Suppressor macrophage treated with lipopolysaccharide for 4 hours (primary cell): ENCODE data around the gene FTO.
"Not testable (repeated sequence)": the region's sequence is repeated elsewhere in the genome, so short reads cannot be mapped to it uniquely, and the experiment has no call there.

ENCODE experiments used
- DNase-seq: peaks from one replicate; pipeline ENCODE4 v3.0.0-alpha.2; 2020

Gene FTO

DNA sequence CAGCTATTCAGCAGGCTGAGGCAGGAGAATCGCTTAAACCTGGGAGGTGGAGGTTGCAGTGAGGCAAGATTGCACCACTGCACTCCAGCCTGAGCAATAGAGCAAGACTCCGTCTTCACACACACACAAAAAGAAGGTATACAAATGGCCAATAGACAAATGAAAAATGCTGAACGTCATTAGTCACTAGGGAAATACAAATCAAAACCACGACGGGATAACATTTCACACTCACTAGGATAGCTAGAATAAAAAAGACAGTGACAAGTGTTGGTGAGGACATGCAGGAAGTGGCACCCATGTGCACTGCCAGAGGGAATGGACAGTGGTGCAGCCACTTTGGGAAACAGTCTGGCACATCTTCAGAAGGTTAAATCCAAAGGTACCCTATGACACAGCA lies 172.9 kb downstream of the FTO start:
- no peak for DNase-seq

DNA sequence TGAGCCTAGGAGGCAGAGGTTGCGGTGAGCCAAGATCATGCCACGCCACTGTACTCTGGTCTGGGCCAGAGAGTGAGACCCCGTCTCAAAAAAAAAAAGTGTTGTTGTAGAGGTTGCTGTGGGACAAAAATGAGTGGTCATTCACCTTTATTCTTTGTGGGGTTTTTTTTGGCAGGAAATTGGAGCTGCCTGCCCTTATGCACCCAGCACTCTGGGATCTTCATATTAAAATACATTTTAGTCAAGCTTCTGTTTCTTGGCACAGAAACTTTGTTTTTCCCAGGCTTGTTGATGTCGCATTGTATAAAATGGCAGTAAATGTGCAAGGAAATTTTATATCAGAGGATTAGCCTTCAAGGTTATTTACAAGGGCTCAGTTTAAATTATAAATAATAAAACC lies 174.3 kb downstream of the FTO start:
- no peak for DNase-seq

DNA sequence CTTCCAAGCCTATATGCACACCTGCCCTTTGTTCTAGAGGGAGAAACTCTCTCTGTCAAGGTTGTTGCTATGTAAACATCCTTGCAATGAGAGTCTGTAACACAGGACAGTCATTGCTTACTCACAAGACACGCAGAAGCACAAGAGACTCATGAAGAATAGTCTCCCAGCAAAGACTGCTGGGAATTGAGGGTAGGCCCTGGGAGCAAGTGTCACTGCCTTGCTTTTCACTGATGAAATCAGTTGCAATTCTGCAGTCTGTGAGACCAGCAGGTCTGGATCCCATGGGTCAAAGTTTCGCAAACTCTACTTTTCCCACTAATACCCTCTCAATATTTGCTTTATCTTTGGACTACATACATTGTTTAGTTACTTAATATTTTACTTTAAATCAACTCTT lies 177.4 kb downstream of the FTO start:
- DNase-seq, result no peak

DNA sequence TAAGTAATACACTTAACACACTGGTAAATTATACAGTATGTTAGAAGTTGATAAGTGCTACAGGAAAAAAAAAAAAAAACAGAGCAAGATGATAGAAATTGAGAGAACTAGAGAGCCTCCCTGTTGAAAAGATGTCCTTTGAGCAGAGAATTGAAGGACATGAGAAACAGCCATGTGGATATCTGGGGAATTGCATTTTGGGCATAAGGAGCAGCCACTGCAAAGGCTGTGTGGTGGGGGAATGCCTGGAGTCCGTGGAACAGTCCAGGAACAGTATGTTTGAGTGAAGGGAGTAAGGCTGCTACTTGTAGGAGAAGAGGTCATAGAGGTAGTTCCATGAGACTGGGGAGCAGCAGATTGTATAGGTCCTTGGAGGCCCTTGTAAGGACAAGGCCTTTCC lies 178.4 kb downstream of the FTO start:
- no peak for DNase-seq

DNA sequence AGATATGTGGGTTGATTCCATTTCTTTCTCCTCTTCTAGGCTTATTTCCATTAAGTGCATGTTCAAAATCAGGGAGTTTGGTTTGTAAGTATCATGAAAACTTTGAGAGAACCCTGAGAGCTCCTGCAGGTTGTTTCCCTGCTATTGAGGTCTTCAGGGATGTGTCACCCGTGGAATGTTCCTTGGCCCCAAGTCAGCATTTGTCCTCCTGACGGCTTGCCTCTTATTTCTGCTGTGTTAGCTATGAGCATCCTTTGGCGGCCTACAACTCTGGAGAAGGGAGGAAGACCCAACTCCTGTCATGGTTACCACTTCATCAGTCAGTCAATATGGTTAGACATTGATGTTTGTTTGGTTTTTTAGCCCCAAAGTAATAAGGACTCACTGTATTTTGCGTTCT lies 180.8 kb downstream of the FTO start:
- no peak for DNase-seq

DNA sequence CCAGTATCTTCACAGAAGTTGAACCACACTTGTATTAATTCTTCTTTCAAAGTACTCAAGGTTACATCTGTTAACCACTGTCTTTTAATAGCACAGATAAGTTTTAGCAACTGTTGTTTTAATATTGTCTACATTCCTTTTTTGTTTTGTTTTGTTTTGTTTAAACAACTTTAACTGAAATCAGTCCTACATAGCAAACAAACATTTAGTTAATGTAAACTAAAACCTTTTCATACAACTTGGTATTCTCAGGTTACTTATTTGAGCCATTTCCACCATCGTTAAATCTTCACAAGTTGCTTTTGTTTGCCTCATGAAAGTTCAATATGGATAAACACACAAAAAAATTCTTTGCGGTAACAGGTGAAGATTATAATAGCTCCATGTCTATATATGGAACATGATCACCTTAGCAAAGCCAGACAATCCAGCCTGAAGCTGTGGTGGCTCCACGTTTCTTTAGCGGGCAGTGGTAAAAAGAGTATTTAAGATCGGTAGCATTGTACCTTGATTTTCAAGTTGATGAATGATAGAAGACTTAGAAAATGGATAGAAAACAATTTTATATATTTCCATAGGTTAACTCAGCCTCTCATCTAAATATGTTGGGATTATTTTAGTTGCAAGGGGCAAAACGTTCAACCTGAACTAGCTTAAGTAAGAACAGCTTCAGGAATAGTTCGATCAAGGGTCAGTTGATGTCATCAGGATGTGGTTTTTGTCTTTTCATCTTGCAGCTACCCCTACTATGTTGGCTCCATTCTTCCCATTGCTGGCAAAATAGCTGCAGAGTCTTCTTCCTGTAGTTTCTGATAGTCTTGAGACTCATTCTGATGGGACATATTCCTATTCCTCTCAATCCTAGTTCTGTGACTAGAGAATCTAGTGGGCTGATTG lies 182.8 kb downstream of the FTO start:
- no peak for DNase-seq

DNA sequence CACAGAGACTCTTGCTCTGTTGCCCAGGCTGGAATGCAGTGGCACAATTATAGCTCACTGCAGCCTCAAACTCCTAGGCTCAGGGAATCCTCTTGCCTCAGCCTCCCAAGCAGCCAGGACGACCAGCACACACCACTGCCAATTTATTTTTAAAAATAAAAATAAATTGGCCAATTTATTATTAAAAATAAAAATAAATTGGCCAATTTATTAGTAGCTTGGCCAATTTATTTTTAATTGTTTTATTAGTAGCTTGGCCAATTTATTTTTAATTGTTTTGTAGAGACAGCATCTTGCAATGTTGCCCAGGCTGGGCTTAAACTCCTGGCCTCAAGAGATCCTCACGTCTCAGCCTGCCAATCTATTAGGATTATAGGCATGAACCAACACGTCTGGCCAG lies 184.3 kb downstream of the FTO start:
- DNase-seq, result no peak

DNA sequence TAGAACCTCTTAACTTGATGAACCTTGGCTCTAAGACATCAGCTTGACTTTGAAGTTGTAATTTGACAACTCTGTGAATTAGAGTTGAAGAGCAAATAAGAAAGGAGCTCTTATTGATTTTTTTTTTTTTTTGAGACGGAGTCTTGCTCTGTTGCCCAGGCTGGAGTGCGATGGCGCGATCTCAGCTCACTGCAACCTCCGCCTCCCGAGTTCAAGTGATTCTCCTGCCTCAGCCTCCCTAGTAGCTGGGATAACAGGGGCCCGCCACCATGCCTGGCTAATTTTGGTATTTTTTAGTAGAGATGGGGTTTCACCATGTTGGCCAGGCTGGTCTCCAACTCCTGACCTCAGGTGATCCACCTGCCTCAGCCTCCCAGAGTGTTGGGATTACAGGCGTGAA lies 186.9 kb downstream of the FTO start:
- not testable (repeated sequence) for DNase-seq

DNA sequence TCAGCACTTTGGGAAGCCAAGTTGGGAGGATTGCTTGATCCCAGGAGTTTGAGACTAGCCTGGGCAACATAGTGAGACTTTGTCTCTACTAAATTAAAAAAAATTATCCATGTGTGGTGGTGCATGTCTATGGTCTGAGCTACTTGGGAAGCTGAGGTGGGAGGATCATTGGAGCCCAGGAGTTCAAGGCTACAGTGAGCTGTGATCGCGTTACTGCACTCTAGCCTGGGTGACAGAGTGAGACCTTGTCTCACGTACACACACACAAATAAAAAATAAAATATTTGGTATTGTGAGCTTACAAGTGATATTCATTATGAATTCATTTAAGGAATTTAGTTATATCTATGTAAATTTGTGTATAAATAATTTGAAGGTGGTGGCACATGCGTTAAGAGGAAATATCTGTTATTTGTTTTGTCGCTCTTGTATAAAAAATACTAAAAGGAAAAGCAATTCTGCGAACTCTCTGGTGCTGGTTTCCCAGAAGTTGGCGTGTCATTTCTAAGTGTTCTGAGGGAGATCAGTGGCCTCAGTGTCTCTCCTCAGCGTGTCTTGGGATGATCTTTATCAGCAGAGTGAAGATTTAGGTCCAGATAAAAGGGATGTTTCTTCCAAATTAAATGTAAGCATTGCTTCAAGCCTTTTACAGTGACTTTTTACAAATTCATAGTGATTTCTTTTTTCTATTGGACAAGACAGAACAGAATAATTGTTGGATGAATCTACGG lies 187.6 kb downstream of the FTO start:
- no peak for DNase-seq

DNA sequence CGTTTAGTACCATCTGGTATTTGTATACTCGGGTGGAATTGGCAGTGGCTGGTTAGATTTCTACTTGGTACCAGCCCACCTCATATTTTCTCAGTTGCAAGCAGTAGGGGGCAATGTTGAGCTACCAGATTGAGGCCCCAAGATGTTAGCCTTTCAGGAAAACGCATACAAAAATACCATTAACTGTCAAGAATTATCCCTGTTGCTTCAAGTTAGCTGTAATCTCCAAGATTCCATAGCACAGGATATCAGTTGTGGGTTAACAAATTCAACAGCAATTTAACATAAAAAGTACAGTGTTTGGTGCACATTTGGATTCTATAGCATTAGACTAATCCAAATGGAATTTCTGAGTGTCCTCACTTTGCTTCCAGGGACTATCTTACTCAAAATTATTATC lies 188.2 kb downstream of the FTO start:
- DNase-seq, result peak; percentile 31

DNA sequence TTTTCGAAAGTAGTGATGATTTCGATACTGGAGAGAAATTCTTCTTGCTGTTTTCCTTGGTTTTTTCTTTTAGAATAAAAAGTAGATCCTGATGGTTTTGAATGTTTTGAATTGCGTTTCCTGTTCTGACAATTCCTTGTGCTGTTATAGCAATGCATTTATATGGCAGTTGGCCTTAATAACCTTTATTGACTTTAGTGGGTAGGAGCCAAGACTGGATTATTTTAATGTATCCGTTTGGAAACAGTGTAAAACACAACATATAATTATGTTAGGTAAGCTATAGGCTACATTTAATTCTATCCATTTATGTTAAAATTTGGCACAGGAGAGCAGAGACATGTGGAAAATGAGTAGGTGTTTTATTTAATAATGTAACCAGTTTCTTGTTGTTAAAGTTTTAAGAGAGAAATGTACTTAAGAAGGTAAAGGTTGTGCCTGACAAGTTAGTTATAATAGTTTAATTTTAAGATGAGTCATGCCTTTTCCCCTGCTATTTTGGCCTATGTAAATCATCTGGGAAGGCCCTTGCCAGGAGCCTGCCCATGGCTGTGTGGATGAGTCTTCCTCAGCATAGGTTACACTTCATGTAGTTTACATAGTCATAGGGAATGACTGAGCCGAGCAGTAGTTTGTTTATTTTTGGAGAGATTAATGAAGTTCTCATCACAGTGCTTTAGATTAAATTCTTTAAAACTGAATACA lies 189.9 kb downstream of the FTO start:
- DNase-seq, result no peak

DNA sequence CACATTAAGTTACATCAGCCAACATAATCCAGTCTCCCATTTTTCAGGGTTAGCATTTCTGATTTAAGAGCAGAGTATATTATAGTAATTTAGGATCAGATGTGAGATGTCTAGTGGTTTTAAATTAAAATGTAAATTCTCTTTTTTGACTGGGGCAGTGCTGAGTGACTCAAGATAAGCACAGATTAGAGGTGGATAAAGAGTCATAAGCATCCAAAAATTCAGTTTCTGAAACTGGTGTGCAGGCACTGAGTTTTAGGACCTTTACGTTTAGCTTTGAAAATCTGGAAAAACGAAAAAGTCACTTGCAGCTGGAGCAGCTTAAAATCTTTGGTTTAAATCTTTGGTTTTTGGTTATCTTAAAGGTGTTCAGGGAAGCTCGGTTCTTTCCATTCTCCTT lies 190.7 kb downstream of the FTO start:
- no peak for DNase-seq

DNA sequence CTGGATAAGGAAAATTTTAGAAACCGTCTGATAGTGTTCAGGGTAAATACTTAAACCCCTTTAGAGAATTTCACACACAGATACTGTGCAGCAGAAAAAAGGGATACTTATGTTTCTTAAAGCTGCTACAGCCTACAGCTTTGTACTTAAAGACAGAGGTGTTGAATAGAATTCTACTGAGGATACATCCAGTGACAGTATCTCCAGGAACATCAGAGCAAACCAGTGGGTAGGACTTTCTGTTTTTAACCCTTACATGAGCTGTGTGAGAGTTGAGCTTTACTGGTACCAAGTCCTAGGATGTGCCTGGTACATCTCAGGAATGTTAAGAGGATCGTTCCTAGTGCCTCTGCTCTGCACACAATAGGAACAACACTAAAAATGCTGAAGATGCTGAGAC lies 191.5 kb downstream of the FTO start:
- DNase-seq, result no peak

DNA sequence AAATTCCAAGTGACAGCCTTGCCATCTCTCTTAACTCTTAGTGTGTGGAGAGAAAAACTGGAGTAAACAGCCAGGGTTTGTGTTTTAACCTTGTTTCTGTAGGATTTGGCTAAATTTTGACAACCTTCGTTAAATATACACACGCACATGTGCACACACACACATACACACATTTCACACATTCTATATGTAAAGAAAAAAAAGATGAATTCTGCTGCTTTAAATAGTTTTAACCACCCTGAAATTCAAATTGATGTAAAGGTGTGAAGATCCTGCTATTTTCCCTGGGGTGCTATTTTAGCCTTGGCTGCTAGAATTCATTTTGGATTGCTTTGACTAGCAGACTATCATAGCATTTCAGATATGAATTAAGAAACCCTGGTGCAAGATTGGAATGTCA lies 191.9 kb downstream of the FTO start:
- DNase-seq, result no peak

DNA sequence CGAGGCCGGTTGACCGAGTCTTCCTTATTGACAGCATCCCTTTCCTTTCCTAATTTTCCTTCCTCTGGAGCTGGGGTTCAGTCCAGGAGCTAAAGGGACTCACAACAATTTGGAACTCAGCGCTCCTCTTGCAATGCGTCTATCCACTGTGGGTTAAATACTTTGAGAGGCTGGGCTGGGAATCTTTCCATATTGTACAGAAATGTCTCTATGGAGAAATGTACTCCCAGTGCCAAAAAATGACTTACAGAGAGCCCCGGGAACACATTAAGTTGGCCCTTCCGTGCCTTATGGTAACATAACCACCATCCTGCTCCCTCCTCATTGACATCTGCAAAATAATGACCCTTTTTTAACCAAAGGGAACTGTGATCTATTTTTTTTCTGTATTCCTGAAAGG lies 192.8 kb downstream of the FTO start:
- no peak for DNase-seq

DNA sequence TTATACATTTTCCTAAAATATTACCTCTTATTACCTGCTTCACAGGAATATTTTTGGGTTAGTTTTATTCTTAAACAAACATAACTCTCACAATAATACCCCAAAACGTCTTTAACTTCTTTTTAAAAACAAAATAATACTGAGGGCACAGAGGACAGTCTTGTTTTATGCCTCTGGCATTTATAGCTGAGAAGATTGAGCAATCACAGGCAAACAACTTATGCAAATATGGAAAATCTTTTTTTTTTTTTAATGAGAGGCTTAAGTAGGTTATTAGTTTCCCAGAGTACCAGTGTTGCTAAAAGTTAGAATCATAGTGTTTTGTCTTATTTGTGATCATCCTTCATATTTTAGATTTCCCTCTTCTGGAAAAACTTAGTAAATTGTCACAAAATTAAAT lies 195.0 kb downstream of the FTO start:
- no peak for DNase-seq

DNA sequence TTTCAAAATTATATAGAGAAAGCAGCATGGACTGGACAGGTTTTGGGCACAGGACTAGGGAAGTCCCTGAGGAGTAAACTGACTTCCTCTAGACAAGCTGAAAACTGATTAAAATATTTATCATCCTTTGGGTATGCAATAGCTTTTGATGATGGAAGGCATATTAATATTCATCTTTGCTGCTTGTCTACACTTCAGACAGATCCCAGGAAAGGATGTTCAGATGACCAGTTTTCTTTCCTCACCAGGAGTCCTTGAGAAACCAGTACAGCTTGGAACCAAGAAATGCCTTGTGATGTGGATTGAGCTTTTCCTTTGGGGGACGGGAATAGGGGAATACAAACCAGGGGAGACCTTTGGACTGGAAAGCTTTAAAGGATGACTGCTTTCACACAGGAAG lies 195.5 kb downstream of the FTO start:
- DNase-seq, result no peak

DNA sequence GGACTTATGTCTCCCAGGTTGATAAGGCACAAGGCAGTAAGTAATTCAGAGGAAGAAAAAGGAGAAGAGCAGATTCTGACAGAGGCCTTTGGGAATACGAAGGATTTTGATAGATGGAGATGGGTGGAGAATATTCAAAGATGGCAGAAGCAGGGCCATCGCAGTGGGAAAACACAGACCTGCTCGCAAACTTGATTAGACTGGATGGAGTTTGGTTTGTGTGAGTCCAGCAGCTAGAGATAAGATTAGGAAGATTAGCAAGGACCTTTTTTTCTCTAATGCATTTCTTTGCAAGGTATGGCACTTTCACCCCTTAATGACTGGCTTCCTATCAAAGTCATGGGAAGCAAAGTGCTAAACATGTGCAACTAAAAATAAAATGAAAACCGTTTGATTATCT lies 196.7 kb downstream of the FTO start:
- DNase-seq, result no peak

DNA sequence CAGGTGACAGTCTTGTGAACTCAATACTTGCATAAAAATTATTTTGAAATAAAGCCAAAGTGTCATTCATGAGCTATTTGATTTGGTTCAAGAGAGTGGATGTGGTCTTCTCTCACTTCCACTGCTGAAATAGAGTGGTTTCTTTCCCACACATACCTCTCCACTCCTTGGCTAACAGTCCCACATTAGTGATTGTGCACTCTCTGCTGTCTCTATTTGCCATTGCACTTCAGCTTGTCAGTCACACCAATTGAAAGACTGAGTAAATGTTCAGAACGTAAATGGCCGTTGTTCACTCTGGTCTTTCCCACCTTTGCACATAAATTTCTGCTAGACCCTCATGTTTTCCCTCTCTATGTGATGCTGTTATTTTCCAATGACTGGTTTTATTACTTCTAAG lies 197.5 kb downstream of the FTO start:
- no peak for DNase-seq

DNA sequence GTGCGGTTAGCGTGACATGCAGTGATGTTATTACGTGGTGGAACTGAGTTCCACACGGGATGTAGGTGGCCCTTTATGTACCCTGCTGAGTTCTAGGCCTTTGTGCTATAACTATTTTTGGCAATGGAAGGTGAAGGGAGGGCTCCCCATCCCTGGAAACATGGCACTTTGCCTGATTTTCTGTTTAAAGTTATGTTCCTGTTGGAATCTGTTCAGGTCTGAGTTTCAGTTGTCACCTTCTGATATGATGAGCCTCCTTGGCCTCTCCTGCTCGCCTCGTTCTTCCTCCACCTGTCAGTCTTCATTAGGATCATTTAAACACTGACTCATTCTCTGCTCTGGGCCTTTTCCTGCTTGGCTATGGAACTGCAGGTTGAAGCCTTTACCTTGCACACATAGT lies 200.6 kb downstream of the FTO start:
- no peak for DNase-seq

DNA sequence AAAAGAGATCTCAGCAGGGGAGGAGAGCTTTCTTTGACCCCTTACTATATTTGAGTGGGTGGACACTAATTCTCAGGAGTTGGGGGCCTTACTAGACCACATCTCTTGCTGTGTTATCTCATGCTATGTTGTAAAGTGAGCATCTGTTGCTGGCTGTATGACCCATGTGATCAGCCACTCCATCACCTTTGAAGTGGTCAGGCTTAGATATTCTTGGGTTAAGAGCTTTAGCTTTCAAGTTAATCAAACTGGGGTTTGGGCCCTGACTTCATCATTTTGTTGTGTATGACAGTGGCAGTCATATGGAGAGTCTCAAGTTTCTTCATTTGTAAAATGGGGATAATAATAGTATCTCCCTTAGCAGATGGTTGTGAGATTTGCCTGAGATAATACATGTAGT lies 201.1 kb downstream of the FTO start:
- no peak for DNase-seq

DNA sequence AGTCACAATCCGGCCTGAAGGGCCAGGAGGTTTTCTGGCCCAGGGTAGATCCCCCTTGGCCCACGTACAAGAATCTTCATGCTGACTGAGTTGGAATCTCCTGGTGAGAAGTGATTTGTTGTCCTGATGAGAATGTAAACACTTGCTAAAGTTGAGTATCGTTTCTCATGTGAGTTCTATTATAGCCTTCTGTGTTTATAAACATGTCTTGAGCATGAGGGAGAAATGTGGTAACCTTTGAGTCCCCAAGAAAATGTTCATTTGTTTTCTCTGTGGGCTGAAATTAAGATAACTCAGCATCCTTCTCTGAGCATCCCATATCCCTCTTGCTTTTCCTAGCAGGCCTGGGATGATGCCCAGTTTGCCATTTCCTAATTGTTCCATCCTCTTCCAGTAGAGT lies 204.8 kb downstream of the FTO start:
- DNase-seq, result no peak

DNA sequence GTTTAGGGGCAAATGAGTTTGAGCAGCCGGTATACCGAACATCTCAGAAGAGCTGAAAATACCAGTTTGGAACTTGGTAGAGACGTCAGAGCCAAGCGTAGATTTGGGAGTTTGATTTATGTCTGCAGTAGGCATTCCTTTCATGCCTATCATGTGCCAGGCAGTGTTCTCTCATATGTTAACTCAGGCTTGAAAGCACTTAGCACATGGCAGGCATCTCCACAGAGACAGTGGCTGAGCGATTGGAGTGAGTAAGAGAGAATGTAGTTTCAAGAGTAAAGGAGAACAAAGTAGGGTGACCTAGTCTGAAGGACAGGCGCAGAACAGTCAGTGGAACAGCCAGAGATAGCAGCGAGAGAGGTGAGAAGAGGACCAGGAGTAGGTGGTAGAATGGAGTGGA lies 207.0 kb downstream of the FTO start:
- no peak for DNase-seq

DNA sequence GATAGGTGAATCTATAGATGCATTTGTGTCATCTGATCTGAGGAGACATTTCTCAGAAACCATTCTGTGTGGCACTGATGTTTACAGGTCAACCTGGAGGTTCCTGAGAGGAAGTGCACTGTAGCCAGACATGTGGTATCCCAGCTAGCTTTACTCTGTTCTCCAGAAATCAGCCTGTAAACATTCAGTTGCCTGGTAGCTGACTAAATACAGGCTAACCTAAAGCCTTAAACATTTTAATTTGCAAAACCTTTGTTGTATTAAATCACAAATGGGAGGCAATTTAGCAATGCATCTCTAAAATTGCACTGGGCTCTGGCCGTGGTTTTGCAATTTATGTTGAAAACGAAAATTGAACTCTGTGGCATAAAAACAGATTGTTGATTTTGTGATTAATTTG lies 207.6 kb downstream of the FTO start:
- DNase-seq, result no peak
